HEK293 (cell line): Measurements from ENCODE around the gene DMC1.

Experiments used
- GLIS2 ChIP-seq: fragments of 450-650 bp; formaldehyde crosslinking; IDR thresholded peaks from 2 replicates; pipeline ENCODE4 v1.5.1; 2016; ENCODE audit warnings: missing biosample characterization, missing genetic modification characterization
- TCF7L2 ChIP-seq: IDR thresholded peaks from 2 replicates; pipeline ENCODE4 v1.6.1; 2011; ENCODE audit warnings: low read depth, mild to moderate bottlenecking, inconsistent platforms, low read length, moderate library complexity, borderline replicate concordance
- ZNF223 ChIP-seq: fragments of 450-650 bp; formaldehyde crosslinking; IDR thresholded peaks from 2 replicates; pipeline ENCODE4 v1.5.1; 2016; ENCODE audit warnings: missing biosample characterization, missing genetic modification characterization
- ZNF544 ChIP-seq: fragments of 450-650 bp; formaldehyde crosslinking; IDR thresholded peaks from 2 replicates; pipeline ENCODE4 v1.5.0; 2017; ENCODE audit warnings: missing biosample characterization, missing genetic modification characterization
- ZNF670 ChIP-seq: fragments of 450-650 bp; formaldehyde crosslinking; IDR thresholded peaks from 2 replicates; pipeline ENCODE4 v1.5.1; 2016; ENCODE audit warnings: missing biosample characterization, missing genetic modification characterization, low read depth
- TF ChIP-seq, protein P1 (sequence below): fragments of 450-650 bp; formaldehyde crosslinking; IDR thresholded peaks from 2 replicates; pipeline ENCODE4 v1.5.1; 2016; ENCODE audit warnings: missing biosample characterization, missing genetic modification characterization
- TF ChIP-seq, protein P2 (sequence below): fragments of 450-650 bp; formaldehyde crosslinking; IDR thresholded peaks from 2 replicates; pipeline ENCODE4 v1.5.1; 2016; ENCODE audit warnings: missing biosample characterization, missing genetic modification characterization
- TF ChIP-seq, protein P3 (sequence below): fragments of 450-650 bp; formaldehyde crosslinking; IDR thresholded peaks from 2 replicates; pipeline ENCODE4 v1.5.1; 2016; ENCODE audit warnings: missing biosample characterization, missing genetic modification characterization

DNA sequence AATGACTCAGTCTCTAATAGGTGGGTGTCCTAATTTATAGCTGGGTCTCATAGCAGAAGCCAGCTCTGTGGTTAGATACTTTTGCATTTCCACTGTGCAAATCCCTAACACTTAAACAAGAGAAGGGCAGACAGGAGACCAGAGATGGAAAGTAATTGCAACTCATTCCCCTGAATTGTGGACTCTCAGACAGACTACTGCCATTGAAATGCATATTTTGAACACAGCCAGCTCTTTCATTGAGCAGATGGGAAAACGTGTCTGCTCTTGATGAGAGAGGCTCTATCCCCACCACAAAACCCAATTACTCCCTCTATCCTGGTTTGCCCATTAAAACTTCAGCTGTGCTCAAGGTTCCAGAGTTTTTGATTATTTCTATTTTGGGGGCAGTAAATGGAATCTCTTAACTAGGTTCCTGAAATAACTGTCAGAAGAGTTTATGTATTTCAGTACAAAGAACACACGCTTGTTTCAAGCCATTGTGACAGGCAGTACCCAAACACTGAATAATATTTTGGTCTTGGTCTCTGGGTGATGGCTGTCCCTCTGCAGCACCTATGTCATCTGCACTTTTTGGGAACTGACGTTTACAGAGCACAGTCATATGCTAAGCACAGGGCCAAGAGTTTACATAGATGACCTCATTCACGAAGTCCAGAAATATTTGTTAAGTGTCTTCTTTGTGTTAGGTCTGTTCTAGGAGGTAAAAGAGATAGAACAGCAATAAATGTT, 44.5 kb upstream of the DMC1 start:
- TF ChIP-seq GLIS2 (tag by site-specific recombination) (no peak), ZNF223 (tag by site-specific recombination) (no peak), TCF7L2 (no peak), ZNF670 (no peak), ZNF544 (tag by site-specific recombination) (no peak)
- TF ChIP-seq, protein P1, sequence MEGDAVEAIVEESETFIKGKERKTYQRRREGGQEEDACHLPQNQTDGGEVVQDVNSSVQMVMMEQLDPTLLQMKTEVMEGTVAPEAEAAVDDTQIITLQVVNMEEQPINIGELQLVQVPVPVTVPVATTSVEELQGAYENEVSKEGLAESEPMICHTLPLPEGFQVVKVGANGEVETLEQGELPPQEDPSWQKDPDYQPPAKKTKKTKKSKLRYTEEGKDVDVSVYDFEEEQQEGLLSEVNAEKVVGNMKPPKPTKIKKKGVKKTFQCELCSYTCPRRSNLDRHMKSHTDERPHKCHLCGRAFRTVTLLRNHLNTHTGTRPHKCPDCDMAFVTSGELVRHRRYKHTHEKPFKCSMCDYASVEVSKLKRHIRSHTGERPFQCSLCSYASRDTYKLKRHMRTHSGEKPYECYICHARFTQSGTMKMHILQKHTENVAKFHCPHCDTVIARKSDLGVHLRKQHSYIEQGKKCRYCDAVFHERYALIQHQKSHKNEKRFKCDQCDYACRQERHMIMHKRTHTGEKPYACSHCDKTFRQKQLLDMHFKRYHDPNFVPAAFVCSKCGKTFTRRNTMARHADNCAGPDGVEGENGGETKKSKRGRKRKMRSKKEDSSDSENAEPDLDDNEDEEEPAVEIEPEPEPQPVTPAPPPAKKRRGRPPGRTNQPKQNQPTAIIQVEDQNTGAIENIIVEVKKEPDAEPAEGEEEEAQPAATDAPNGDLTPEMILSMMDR (tag by site-specific recombination) = no peak
- TF ChIP-seq, protein P2, sequence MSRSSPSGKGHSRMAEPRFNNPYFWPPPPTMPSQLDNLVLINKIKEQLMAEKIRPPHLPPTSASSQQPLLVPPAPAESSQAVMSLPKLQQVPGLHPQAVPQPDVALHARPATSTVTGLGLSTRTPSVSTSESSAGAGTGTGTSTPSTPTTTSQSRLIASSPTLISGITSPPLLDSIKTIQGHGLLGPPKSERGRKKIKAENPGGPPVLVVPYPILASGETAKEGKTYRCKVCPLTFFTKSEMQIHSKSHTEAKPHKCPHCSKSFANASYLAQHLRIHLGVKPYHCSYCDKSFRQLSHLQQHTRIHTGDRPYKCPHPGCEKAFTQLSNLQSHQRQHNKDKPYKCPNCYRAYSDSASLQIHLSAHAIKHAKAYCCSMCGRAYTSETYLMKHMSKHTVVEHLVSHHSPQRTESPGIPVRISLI (tag by site-specific recombination) = no peak
- TF ChIP-seq, protein P3, sequence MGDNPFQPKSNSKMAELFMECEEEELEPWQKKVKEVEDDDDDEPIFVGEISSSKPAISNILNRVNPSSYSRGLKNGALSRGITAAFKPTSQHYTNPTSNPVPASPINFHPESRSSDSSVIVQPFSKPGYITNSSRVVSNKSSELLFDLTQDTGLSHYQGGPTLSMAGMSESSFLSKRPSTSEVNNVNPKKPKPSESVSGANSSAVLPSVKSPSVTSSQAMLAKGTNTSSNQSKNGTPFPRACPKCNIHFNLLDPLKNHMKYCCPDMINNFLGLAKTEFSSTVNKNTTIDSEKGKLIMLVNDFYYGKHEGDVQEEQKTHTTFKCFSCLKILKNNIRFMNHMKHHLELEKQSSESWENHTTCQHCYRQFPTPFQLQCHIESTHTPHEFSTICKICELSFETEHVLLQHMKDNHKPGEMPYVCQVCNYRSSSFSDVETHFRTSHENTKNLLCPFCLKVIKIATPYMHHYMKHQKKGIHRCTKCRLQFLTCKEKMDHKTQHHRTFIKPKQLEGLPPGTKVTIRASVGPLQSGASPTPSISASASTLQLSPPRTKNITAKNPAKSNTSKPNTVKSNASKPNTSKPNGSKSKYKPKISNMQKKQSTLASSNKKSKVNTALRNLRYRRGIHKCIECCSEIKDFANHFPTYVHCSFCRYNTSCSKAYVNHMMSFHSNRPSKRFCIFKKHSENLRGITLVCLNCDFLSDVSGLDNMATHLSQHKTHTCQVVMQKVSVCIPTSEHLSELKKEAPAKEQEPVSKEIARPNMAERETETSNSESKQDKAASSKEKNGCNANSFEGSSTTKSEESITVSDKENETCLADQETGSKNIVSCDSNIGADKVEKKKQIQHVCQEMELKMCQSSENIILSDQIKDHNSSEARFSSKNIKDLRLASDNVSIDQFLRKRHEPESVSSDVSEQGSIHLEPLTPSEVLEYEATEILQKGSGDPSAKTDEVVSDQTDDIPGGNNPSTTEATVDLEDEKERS (tag by site-specific recombination) = no peak
